ENCODE measurements around the gene ITPK1. TPM values are rescaled to one million over a fixed set of nuclear protein-coding genes. Genes with fewer than 3 reads are reported as not detected.

The ITPK1 gene
- total and polyA plus RNA-seq, 8 donors = 17.8 to 46.3 (median 28.9) TPM

DNA sequence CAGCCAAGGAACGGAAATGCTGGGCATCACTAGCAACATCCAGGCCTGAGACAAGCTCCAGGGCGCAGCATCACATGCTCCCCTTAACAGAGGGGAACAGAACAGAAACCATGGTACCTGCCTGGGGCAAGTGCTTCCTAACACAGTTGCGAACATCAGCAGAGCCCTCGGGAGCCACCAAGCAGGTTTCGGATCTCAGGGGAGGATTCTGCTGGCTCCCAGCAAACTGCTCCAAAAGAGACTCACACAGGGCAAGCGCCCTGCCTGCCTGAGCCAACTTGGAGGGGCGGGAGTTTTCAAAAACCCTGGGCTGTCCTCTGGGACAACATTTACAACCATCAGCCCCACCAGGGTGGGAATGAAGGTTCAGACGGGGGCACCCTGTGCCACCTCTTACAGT lies 173.1 kb downstream of the ITPK1 start:
- Histone ChIP-seq H3K27me3 (no peaks in the 10 kb centered on the region), H3K4me3 (no peak overlapping the region), H3K4me1 (peaks cover 7 to 13% (median 13%) of the 10 kb centered on the region in 4 donors), H3K36me3 (peaks cover 23 to 90% (median 83%) of the 10 kb centered on the region in 4 donors), H3K27ac (no peak overlapping the region), H3K9me3 (no peaks in the 10 kb centered on the region)
- intact Hi-C loops (cut with DNase I; ENCODE audit: low total_unique reads) = no loop called here
- DNase-seq = no peak
- TF ChIP-seq, protein P1, sequence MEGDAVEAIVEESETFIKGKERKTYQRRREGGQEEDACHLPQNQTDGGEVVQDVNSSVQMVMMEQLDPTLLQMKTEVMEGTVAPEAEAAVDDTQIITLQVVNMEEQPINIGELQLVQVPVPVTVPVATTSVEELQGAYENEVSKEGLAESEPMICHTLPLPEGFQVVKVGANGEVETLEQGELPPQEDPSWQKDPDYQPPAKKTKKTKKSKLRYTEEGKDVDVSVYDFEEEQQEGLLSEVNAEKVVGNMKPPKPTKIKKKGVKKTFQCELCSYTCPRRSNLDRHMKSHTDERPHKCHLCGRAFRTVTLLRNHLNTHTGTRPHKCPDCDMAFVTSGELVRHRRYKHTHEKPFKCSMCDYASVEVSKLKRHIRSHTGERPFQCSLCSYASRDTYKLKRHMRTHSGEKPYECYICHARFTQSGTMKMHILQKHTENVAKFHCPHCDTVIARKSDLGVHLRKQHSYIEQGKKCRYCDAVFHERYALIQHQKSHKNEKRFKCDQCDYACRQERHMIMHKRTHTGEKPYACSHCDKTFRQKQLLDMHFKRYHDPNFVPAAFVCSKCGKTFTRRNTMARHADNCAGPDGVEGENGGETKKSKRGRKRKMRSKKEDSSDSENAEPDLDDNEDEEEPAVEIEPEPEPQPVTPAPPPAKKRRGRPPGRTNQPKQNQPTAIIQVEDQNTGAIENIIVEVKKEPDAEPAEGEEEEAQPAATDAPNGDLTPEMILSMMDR (IDR thresholded peaks at IDR 0.05) = no peak
- no peak for TF ChIP-seq EP300 (IDR thresholded peaks at IDR 0.05)
- TF ChIP-seq POLR2AphosphoS5 (IDR thresholded peaks at IDR 0.05) = no peak
- TF ChIP-seq POLR2A (IDR thresholded peaks at IDR 0.05) = no peak
- 89 to 97% (median 95%) methylated on average over 7 to 8 of the region's 8 CpGs for WGBS, 5 donors

DNA sequence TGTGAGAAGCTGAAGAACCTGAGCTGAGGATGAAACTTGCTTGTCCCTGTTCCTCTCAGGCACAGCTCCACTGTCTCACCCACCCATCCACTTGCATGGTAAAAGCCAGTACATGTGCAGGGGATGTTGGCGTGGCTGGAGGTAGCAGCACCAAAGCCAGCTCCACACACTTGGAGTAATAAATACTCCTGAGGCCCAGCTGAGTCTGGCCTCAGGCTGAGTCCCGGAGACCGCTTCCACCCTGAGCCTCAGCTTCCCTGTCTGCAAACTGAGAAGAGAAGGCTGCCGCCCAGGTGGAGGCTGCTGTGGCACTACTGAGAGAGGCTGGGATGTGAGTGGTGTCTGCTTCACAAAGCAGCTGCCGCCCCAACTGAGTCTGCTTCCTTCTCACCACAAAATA lies 173.6 kb downstream of the ITPK1 start:
- WGBS, 5 donors = 93 to 98% (median 97%) methylated on average over 4 to 5 of the region's 5 CpGs
- intact Hi-C loops (cut with DNase I; ENCODE audit: low total_unique reads) = no loop called here
- DNase-seq = no peak
- Histone ChIP-seq H3K27me3 (no peaks in the 10 kb centered on the region), H3K36me3 (peaks cover 23 to 93% (median 85%) of the 10 kb centered on the region in 4 donors), H3K9me3 (no peaks in the 10 kb centered on the region), H3K4me1 (peaks cover 7 to 13% (median 13%) of the 10 kb centered on the region in 4 donors), H3K4me3 (no peak overlapping the region), H3K27ac (no peak overlapping the region)
- no peak for TF ChIP-seq POLR2AphosphoS5 (IDR thresholded peaks at IDR 0.05)
- TF ChIP-seq EP300 (IDR thresholded peaks at IDR 0.05) = no peak
- TF ChIP-seq, protein P1 (IDR thresholded peaks at IDR 0.05) = no peak
- TF ChIP-seq POLR2A (IDR thresholded peaks at IDR 0.05) = no peak

DNA sequence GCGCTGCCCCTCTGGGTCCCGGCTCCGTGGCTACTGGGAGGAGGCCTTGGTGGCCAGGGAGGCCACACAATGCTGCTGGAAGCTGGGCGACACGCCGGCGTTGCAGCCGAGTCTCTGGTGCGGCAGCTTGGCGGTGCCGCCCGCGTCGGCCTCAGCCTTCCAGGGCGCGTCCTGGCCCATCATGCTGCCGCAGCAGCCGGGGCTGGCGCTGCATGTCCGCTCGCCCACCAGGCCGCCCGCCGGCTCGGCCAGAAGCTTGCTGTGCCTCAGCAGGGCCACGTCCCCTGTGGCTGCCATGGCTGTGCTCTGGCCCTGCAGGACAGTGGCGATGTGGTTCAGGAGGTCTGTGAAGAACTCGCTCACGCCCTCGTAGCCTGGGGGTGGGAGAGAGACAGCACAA lies 174.2 kb downstream of the ITPK1 start:
- no peak for DNase-seq
- Histone ChIP-seq H3K27ac (no peak overlapping the region), H3K4me1 (peaks cover 3 to 8% (median 8%) of the 10 kb centered on the region in 4 donors), H3K36me3 (peaks cover 23 to 96% (median 90%) of the 10 kb centered on the region in 4 donors), H3K9me3 (no peaks in the 10 kb centered on the region), H3K4me3 (no peak overlapping the region), H3K27me3 (no peaks in the 10 kb centered on the region)
- WGBS, 5 donors = 95 to 98% (median 96%) methylated on average over 12 to 30 of the region's 30 CpGs
- TF ChIP-seq, protein P1 (IDR thresholded peaks at IDR 0.05) = no peak
- intact Hi-C loops (cut with DNase I; ENCODE audit: low total_unique reads) = no loop called here

DNA sequence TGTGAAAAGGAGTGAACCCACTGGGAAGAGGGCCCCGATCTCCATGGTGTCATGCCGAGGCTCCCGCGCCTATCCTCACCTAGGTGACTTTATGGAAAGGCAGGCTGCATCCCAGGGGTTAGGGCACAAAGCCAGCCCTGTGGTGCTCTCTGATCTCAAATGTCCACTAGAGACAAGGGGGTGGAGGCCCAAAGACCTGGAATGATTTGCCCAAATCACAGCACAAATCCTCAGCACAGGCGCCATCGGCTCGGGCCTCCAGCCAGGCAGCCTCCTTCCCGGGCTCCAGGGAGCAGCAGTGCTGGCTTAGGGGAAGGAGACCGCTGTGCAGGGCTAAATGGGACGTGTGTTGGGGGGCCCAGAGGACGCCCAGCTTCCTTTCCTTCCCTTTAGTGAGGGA lies 175.2 kb downstream of the ITPK1 start:
- 86 to 95% (median 89%) methylated on average over 5 to 11 of the region's 11 CpGs for WGBS, 5 donors
- no peak for DNase-seq
- no peak overlapping the region for H3K4me3 ChIP-seq
- TF ChIP-seq EP300 (IDR thresholded peaks at IDR 0.05) (no peak), POLR2AphosphoS5 (IDR thresholded peaks at IDR 0.05) (no peak), POLR2A (IDR thresholded peaks at IDR 0.05) (no peak)
- TF ChIP-seq, protein P1 (IDR thresholded peaks at IDR 0.05) = no peak
- H3K9me3 ChIP-seq = no peaks in the 10 kb centered on the region
- H3K36me3 ChIP-seq = peaks cover 21 to 96% (median 91%) of the 10 kb centered on the region in 4 donors
- intact Hi-C loops (cut with DNase I; ENCODE audit: low total_unique reads) = no loop called here
- no peak overlapping the region for H3K27ac ChIP-seq
- H3K27me3 ChIP-seq = no peaks in the 10 kb centered on the region
- H3K4me1 ChIP-seq = peaks cover 0 to under 1% (median 0%) of the 10 kb centered on the region in 4 donors

Data from stomach (tissue), 9 donors.